GM12878 (cell line): ENCODE data around the gene PLEKHF1. TPM values are rescaled to one million over a fixed set of nuclear protein-coding genes. Genes with fewer than 3 reads are reported as not detected.
A peak's percentile ranks its signal among the peaks of the same experiment; 100 is the strongest.

ENCODE experiments used
- ATAC-seq: fragments of 200-7000 bp; cut with Tn5 transposase; 3 replicates; pipeline ENCODE4 v1.9.1; 2020; ENCODE audit warnings: mild to moderate bottlenecking, moderate library complexity
- BruUV-seq: library from RNA; stranded (reverse); fragments of 400-500 nt; replicated peaks from 2 replicates; lab custom pipeline; 2021; lab: Mats Ljungman, UMichigan
- CTCF ChIA-PET: fragments of 300-600 bp; sonication (Branson Sonifier 250); formaldehyde crosslinking; extraction: SDS; loops from one replicate; lab custom pipeline; 2021; ENCODE audit warnings: inconsistent platforms; lab: Yijun Ruan, JAX
- POLR2A ChIA-PET: fragments of 350-600 bp; formaldehyde crosslinking; extraction: SDS; loops from one replicate; lab custom pipeline; 2021; ENCODE audit warnings: inconsistent platforms; lab: Charles Lee
- RAD21 ChIA-PET: fragments of 300-600 bp; sonication (Branson Sonifier 250); formaldehyde crosslinking; loops from one replicate; lab custom pipeline; 2023; ENCODE audit warnings: antibody characterized with exemption; ENCODE audit not compliant: unreplicated experiment; lab: Charles Lee
- SMC1A ChIA-PET: fragments of 300-600 bp; sonication (Branson Sonifier 250); formaldehyde crosslinking; loops from one replicate; lab custom pipeline; 2023; ENCODE audit not compliant: unreplicated experiment, uncharacterized antibody; lab: Charles Lee
- DNase-seq: peaks from one replicate; pipeline ENCODE4 v3.0.0-alpha.2; 2011; ENCODE audit warnings: low read depth, low spot score
- FAIRE-seq: peaks from 3 replicates; lab custom pipeline; 2011; peaks lifted over from hg19 to GRCh38; lab: Jason Lieb, UNC
- H2AFZ ChIP-seq: 2 replicates; pipeline ENCODE4 v1.6.0; 2011; ENCODE audit warnings: low read depth, low read length, control low read depth; ENCODE audit not compliant: control insufficient read depth
- H3K27ac ChIP-seq: 2 replicates; pipeline ENCODE4 v1.5.1; 2011; ENCODE audit warnings: control low read depth; ENCODE audit not compliant: control insufficient read depth, insufficient read depth
- H3K27me3 ChIP-seq, 2 experiments: replicated peaks in 1 of 2; 2 replicates each; pipeline versions ENCODE4 v1.6.0 to v1.6.1; 2011; ENCODE audit warnings: low read length in 1 of 2; ENCODE audit not compliant: control insufficient read depth in 2 of 2, insufficient read depth in 2 of 2
- H3K36me3 ChIP-seq, 2 experiments: 2 replicates each; pipeline ENCODE4 v1.5.1; 2011; ENCODE audit warnings: low read length in 1 of 2; ENCODE audit not compliant: control insufficient read depth in 2 of 2, insufficient read depth in 2 of 2
- H3K4me1 ChIP-seq: 2 replicates; pipeline ENCODE4 v1.6.1; 2011; ENCODE audit warnings: mild to moderate bottlenecking, low read length, moderate library complexity, mixed read lengths; ENCODE audit not compliant: control insufficient read depth, insufficient read depth
- H3K4me2 ChIP-seq: 2 replicates; pipeline ENCODE4 v1.6.0; 2011; ENCODE audit warnings: control low read depth; ENCODE audit not compliant: control insufficient read depth, insufficient read depth
- H3K4me3 ChIP-seq: fragments of 200-600 bp; sonication (generic); 2 replicates; pipeline ENCODE4 v1.5.1; 2016
- H3K79me2 ChIP-seq: 2 replicates; pipeline ENCODE4 v1.6.0; 2011; ENCODE audit warnings: low read length; ENCODE audit not compliant: control insufficient read depth, insufficient read depth
- H3K9ac ChIP-seq: 2 replicates; pipeline ENCODE4 v1.8.0; 2011; ENCODE audit warnings: low read length, control low read depth, mixed read lengths; ENCODE audit not compliant: control insufficient read depth, insufficient read depth
- H3K9me3 ChIP-seq: replicated peaks from 3 replicates; pipeline ENCODE4 v1.5.1; 2011; ENCODE audit warnings: mild to moderate bottlenecking, low read length; ENCODE audit not compliant: control insufficient read depth, insufficient read depth
- H4K20me1 ChIP-seq: 2 replicates; pipeline ENCODE4 v1.6.0; 2011; ENCODE audit not compliant: control insufficient read depth, insufficient read depth
- BACH1 ChIP-seq: fragments of 450-650 bp; IDR thresholded peaks from 2 replicates; pipeline ENCODE4 v1.6.1; 2017; ENCODE audit warnings: mild to moderate bottlenecking, borderline replicate concordance
- IKZF1 ChIP-seq: fragments of 450-650 bp; conservative IDR thresholded peaks from 2 replicates; pipeline ENCODE4 v1.6.1; 2017; ENCODE audit warnings: antibody characterized with exemption, mild to moderate bottlenecking
- MYB ChIP-seq: fragments of 150-350 bp; IDR thresholded peaks from 2 replicates; pipeline ENCODE4 v1.6.1; 2014; ENCODE audit warnings: mild to moderate bottlenecking, low read depth, low read length, borderline replicate concordance
- SIN3A ChIP-seq: IDR thresholded peaks from 2 replicates; pipeline ENCODE4 v1.6.1; 2012; ENCODE audit warnings: low read depth, low read length, improper control_type of control experiment
- WGBS: methylation state at CpG from one replicate; pipeline ENCODE4 v1.1.6; 2016; ENCODE audit warnings: low lambda C conversion rate; ENCODE audit not compliant: insufficient replicate concordance, insufficient coverage; ENCODE audit errors: missing lambda C conversion rate; 5-methylcytosine and 5-hydroxymethylcytosine counted together
- in situ Hi-C: fragments of 300-500 bp; cut with MboI; formaldehyde crosslinking; loops from 9 replicates; pipeline ENCODE4 v1.14.3; 2018; ENCODE audit warnings: mixed read lengths
- intact Hi-C: fragments of 100-400 bp; cut with micrococcal nuclease; formaldehyde crosslinking; loops from one replicate; pipeline ENCODE4 v1.14.2; 2022; ENCODE audit not compliant: unreplicated experiment
- polyA plus RNA-seq, 11 experiments: library from polyadenylated mRNA; depleted of rRNA in 4 of 11; unstranded in 6 of 11; stranded (reverse) in 5 of 11; fragments of >200 nt; fragmentation: Nextera tagmentation in 4 of 11; fragmentation: Illumina TruSeq in 1 of 11; extraction: Ambion mirVana in 4 of 11; extraction: Trizol in 1 of 11; gene quantifications; 1 replicate in 1 of 11; 2 replicates in 10 of 11; pipeline versions ENCODE4 v1.2.1 to v1.2.3, GENCODE V29; 2011 to 2016; ENCODE audit warnings: inconsistent platforms in 2 of 11, missing spikeins in 2 of 11, low read depth in 1 of 11
- total RNA-seq, 4 experiments: library from RNA; depleted of rRNA in 3 of 4; stranded (reverse); fragments of >200 nt in 3 of 4; fragmentation: Illumina TruSeq in 1 of 4; extraction: Trizol in 1 of 4; gene quantifications; 2 replicates each; pipeline versions ENCODE4 v1.2.1 to v1.2.3, GENCODE V29; 2013 to 2021
- TF ChIP-seq, protein P1 (sequence below): fragments of 450-650 bp; IDR thresholded peaks from 2 replicates; pipeline ENCODE4 v1.6.1; 2017; ENCODE audit warnings: borderline replicate concordance
- TF ChIP-seq, protein P2 (sequence below): fragments of 450-650 bp; formaldehyde crosslinking; IDR thresholded peaks from 2 replicates; pipeline ENCODE4 v1.4.0; 2022; ENCODE audit warnings: mild to moderate bottlenecking, moderate library complexity

Gene PLEKHF1
- total and polyA plus RNA-seq, 10 of the 15 experiments (the other 5 are each of a cell fraction or from before 2014, with no cell fraction given) = 0.10 to 20.3 (median 15.3) TPM

DNA sequence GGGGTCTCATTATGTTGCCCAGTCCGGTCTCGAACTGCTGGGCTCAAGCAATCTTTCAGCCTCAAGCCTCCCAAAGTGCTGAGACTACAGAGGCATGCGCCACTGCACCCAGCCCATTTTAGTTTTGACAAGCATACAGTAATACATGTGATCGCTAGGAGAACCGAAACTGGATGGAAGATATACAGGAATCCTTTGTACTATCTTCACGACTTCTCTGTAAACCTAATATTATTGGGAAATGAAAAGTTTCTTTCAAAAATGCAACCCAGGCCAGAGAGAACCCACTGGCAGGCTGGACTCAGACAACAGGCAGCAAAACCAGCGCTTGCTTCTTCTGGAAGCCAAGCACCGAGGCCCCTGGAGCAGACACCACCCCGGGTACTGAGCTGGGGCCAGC, 40.4 kb downstream of the PLEKHF1 start:
- DNase-seq = no peak
- Histone ChIP-seq H3K9ac (no peak overlapping the region; the same call in 1 of the 2 replicates), H3K4me2 (no peak overlapping the region; the same call in 1 of the 2 replicates), H3K4me1 (peaks cover 17% of the 10 kb centered on the region), H4K20me1 (no peaks in the 10 kb centered on the region), H3K27ac (peak overlapping the region; percentile 79), H3K27me3 (no peaks in the 10 kb centered on the region), H3K9me3 (no peaks in the 10 kb centered on the region), H2AFZ (no peak overlapping the region), H3K36me3 (peaks cover 4 to 8% of the 10 kb centered on the region in 2 experiments; a peak in 3 of 4 replicates), H3K79me2 (peaks cover 1% of the 10 kb centered on the region), H3K4me3 (no peak overlapping the region)
- SMC1A ChIA-PET = interaction anchor here (2.7 kb wide), 1 partner anchor 11 kb away, joined by 6 read pairs; no protein-coding TSS in a partner anchor
- ATAC-seq = no peak
- in situ Hi-C loops = loop anchor here (25.0 kb wide), 1 partner anchor 493 kb away; the partner anchor contains the start of gene UQCRFS1
- BruUV-seq = no TSS peak
- POLR2A ChIA-PET = no interaction called here
- TF ChIP-seq, protein P1, sequence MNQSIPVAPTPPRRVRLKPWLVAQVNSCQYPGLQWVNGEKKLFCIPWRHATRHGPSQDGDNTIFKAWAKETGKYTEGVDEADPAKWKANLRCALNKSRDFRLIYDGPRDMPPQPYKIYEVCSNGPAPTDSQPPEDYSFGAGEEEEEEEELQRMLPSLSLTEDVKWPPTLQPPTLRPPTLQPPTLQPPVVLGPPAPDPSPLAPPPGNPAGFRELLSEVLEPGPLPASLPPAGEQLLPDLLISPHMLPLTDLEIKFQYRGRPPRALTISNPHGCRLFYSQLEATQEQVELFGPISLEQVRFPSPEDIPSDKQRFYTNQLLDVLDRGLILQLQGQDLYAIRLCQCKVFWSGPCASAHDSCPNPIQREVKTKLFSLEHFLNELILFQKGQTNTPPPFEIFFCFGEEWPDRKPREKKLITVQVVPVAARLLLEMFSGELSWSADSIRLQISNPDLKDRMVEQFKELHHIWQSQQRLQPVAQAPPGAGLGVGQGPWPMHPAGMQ = no peak
- no peak for TF ChIP-seq IKZF1
- no peak for TF ChIP-seq BACH1
- no peak for TF ChIP-seq SIN3A
- no peak for TF ChIP-seq MYB
- TF ChIP-seq, protein P2, sequence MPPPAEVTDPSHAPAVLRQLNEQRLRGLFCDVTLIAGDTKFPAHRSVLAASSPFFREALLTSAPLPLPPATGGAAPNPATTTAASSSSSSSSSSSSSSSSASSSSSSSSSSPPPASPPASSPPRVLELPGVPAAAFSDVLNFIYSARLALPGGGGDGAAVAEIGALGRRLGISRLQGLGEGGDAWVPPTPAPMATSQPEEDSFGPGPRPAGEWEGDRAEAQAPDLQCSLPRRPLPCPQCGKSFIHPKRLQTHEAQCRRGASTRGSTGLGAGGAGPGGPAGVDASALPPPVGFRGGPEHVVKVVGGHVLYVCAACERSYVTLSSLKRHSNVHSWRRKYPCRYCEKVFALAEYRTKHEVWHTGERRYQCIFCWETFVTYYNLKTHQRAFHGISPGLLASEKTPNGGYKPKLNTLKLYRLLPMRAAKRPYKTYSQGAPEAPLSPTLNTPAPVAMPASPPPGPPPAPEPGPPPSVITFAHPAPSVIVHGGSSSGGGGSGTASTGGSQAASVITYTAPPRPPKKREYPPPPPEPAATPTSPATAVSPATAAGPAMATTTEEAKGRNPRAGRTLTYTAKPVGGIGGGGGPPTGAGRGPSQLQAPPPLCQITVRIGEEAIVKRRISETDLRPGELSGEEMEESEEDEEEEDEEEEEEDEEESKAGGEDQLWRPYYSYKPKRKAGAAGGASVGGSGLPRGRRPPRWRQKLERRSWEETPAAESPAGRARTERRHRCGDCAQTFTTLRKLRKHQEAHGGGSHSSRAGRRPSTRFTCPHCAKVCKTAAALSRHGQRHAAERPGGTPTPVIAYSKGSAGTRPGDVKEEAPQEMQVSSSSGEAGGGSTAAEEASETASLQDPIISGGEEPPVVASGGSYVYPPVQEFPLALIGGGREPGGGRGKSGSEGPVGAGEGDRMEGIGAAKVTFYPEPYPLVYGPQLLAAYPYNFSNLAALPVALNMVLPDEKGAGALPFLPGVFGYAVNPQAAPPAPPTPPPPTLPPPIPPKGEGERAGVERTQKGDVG (CRISPR knock-in tag) = no peak
- intact Hi-C loops = no loop called here
- no peak for FAIRE-seq
- CTCF ChIA-PET = interaction anchor here (1.2 to 3.3 kb wide), 3 partner anchors 9 to 96 kb away, joined by 4 to 10 read pairs (median 6); partner anchors contain the start of gene C19orf12
- RAD21 ChIA-PET = interaction anchor here (2.1 to 3.0 kb wide), 2 partner anchors 10 to 11 kb away, joined by 5 to 16 read pairs; partner anchors contain the start of gene C19orf12
- WGBS = 77% methylated on average over 9 of the region's 9 CpGs
